Activated T-helper 1 cell treated with anti-CD3 and anti-CD28 coated beads, Interleukin-12 subunit alpha, Interleukin-12 subunit beta, Interleukin-2, Interleukin-4 antibody, amounts not matched to agents 30 ng/mL and 10 ng/mL and 1 ng/mL, durations not matched to agents 14 hours and 24 hours and 36 hours (primary cell): ENCODE data around the gene AMH. TPM values are rescaled to one million over a fixed set of nuclear protein-coding genes. Genes with fewer than 3 reads are reported as not detected.
"Not testable (repeated sequence)": the region's sequence is repeated elsewhere in the genome, so short reads cannot be mapped to it uniquely, and the experiment has no call there.

ENCODE experiments used
- DNase-seq: peaks from one replicate; pipeline ENCODE4 v3.0.0; 2021; ENCODE audit warnings: low spot score
- H3K27ac Mint-ChIP-seq: one replicate; pipeline ENCODE4 v1.8.0; 2021; ENCODE audit warnings: mild to moderate bottlenecking, mixed read lengths
- H3K27me3 Mint-ChIP-seq: one replicate; pipeline ENCODE4 v1.8.0; 2022; ENCODE audit warnings: mild to moderate bottlenecking, moderate library complexity, mixed read lengths; ENCODE audit not compliant: insufficient read depth
- H3K36me3 Mint-ChIP-seq: one replicate; pipeline ENCODE4 v1.8.0; 2021; ENCODE audit warnings: low read depth, mixed read lengths
- H3K4me1 Mint-ChIP-seq: one replicate; pipeline ENCODE4 v1.8.0; 2021; ENCODE audit warnings: low read depth, mixed read lengths
- H3K4me3 Mint-ChIP-seq: one replicate; pipeline ENCODE4 v1.8.0; 2021; ENCODE audit warnings: mild to moderate bottlenecking, moderate library complexity, mixed read lengths
- H3K9me3 Mint-ChIP-seq: one replicate; pipeline ENCODE4 v1.8.0; 2021; ENCODE audit warnings: mixed read lengths
- intact Hi-C: fragments of 100-400 bp; cut with micrococcal nuclease; formaldehyde crosslinking; loops from one replicate; pipeline ENCODE4 v1.15.1; 2024
- total RNA-seq: library from RNA; stranded (reverse); gene quantifications from 2 replicates; pipeline ENCODE4 v1.2.3, GENCODE V29; 2022

Gene AMH
- 2.2 and 4.5 TPM in 2 replicates for total RNA-seq

- DNase-seq = no peak
- Mint-ChIP-seq H3K27ac (no peak within 1 kb of the TSS), H3K27me3 (peaks cover 10% of the 10 kb centered on the region), H3K9me3 (no peaks in the 10 kb centered on the region), H3K4me3 (no peak within 1 kb of the TSS), H3K36me3 (peaks cover 10% of the 10 kb centered on the region), H3K4me1 (no peaks in the 10 kb centered on the region)
- intact Hi-C loops = no loop called here
These were observed at the start of gene AMH for GRCh38 chr19:2249010-2249866. AMH (plus strand) TSS chr19:2249323; CDS start chr19:2249333, 10 bp downstream.

GRCh38 chr19:2199861-2200623 is 49.1 kb upstream of the AMH start:
- Mint-ChIP-seq H3K9me3 (no peaks in the 10 kb centered on the region), H3K36me3 (peaks cover 9% of the 10 kb centered on the region), H3K4me1 (no peaks in the 10 kb centered on the region), H3K4me3 (no peak overlapping the region), H3K27me3 (no peaks in the 10 kb centered on the region), H3K27ac (no peak overlapping the region)
- no peak for DNase-seq
- intact Hi-C loops = no loop called here

- DNase-seq, intact Hi-C loops, H3K36me3 Mint-ChIP-seq, H3K4me3 Mint-ChIP-seq, H3K27ac Mint-ChIP-seq, H3K4me1 Mint-ChIP-seq, H3K27me3 Mint-ChIP-seq, H3K9me3 Mint-ChIP-seq: not testable (repeated sequence)
These were observed 48.4 kb upstream of the AMH start for GRCh38 chr19:2200624-2201294.

- Mint-ChIP-seq H3K4me1 (no peaks in the 10 kb centered on the region), H3K27ac (no peak overlapping the region), H3K4me3 (no peak overlapping the region), H3K36me3 (peaks cover 11% of the 10 kb centered on the region), H3K27me3 (no peaks in the 10 kb centered on the region), H3K9me3 (no peaks in the 10 kb centered on the region)
- intact Hi-C loops = no loop called here
- no peak for DNase-seq
These were observed 47.5 kb upstream of the AMH start for GRCh38 chr19:2201473-2202148.

- H3K9me3 Mint-ChIP-seq = no peaks in the 10 kb centered on the region
- no peak for DNase-seq
- no peaks in the 10 kb centered on the region for H3K4me1 Mint-ChIP-seq
- no peak overlapping the region for H3K27ac Mint-ChIP-seq
- intact Hi-C loops = no loop called here
- H3K27me3 Mint-ChIP-seq = no peaks in the 10 kb centered on the region
- peaks cover 14% of the 10 kb centered on the region for H3K36me3 Mint-ChIP-seq
- H3K4me3 Mint-ChIP-seq = no peak overlapping the region
These were observed 46.8 kb upstream of the AMH start for GRCh38 chr19:2202366-2202765.

- Mint-ChIP-seq H3K27me3 (no peaks in the 10 kb centered on the region), H3K4me1 (no peaks in the 10 kb centered on the region), H3K27ac (no peak overlapping the region), H3K36me3 (peaks cover 20% of the 10 kb centered on the region), H3K4me3 (no peak overlapping the region), H3K9me3 (no peaks in the 10 kb centered on the region)
- intact Hi-C loops = no loop called here
- no peak for DNase-seq
These were observed 42.1 kb upstream of the AMH start for GRCh38 chr19:2207008-2207407.

GRCh38 chr19:2207991-2208860 is 40.9 kb upstream of the AMH start:
- no peaks in the 10 kb centered on the region for H3K27me3 Mint-ChIP-seq
- peaks cover 22% of the 10 kb centered on the region for H3K36me3 Mint-ChIP-seq
- no peak overlapping the region for H3K27ac Mint-ChIP-seq
- intact Hi-C loops = no loop called here
- no peaks in the 10 kb centered on the region for H3K9me3 Mint-ChIP-seq
- no peak overlapping the region for H3K4me3 Mint-ChIP-seq
- no peaks in the 10 kb centered on the region for H3K4me1 Mint-ChIP-seq
- DNase-seq = no peak

GRCh38 chr19:2208975-2209374 is 40.1 kb upstream of the AMH start:
- DNase-seq = no peak
- no peaks in the 10 kb centered on the region for H3K9me3 Mint-ChIP-seq
- H3K27me3 Mint-ChIP-seq = no peaks in the 10 kb centered on the region
- H3K36me3 Mint-ChIP-seq = peaks cover 25% of the 10 kb centered on the region
- intact Hi-C loops = no loop called here
- H3K4me1 Mint-ChIP-seq = no peaks in the 10 kb centered on the region
- no peak overlapping the region for H3K4me3 Mint-ChIP-seq
- no peak overlapping the region for H3K27ac Mint-ChIP-seq

GRCh38 chr19:2209408-2209807 is 39.7 kb upstream of the AMH start:
- DNase-seq = no peak
- intact Hi-C loops = no loop called here
- H3K27ac Mint-ChIP-seq = no peak overlapping the region
- no peaks in the 10 kb centered on the region for H3K9me3 Mint-ChIP-seq
- peaks cover under 1% of the 10 kb centered on the region for H3K4me1 Mint-ChIP-seq
- H3K4me3 Mint-ChIP-seq = no peak overlapping the region
- no peaks in the 10 kb centered on the region for H3K27me3 Mint-ChIP-seq
- H3K36me3 Mint-ChIP-seq = peaks cover 23% of the 10 kb centered on the region

- H3K4me1 Mint-ChIP-seq = peaks cover 8% of the 10 kb centered on the region
- H3K27ac Mint-ChIP-seq = no peak overlapping the region
- no peaks in the 10 kb centered on the region for H3K9me3 Mint-ChIP-seq
- intact Hi-C loops = no loop called here
- DNase-seq = no peak
- H3K27me3 Mint-ChIP-seq = no peaks in the 10 kb centered on the region
- peaks cover 25% of the 10 kb centered on the region for H3K36me3 Mint-ChIP-seq
- H3K4me3 Mint-ChIP-seq = no peak overlapping the region
These were observed 38.9 kb upstream of the AMH start for GRCh38 chr19:2210206-2210605.

GRCh38 chr19:2210987-2211740 is 38.0 kb upstream of the AMH start:
- Mint-ChIP-seq H3K4me3 (no peak overlapping the region), H3K27ac (no peak overlapping the region), H3K9me3 (no peaks in the 10 kb centered on the region), H3K27me3 (no peaks in the 10 kb centered on the region), H3K36me3 (peaks cover 27% of the 10 kb centered on the region), H3K4me1 (peaks cover 15% of the 10 kb centered on the region)
- no peak for DNase-seq
- intact Hi-C loops = no loop called here
